GM19324 (cell line): ENCODE measurements around the gene DDIT3.
"Not testable (repeated sequence)": the region's sequence is repeated elsewhere in the genome, so short reads cannot be mapped to it uniquely, and the experiment has no call there.

ENCODE experiments used
- ATAC-seq: cut with Tn5 transposase; IDR thresholded peaks from one replicate; pipeline ENCODE4 v1.9.1; 2021; ENCODE audit warnings: mild to moderate bottlenecking, moderate library complexity; ENCODE audit not compliant: unreplicated experiment, low FRiP score

Gene DDIT3

GRCh38 chr12:57526477-57527126, 6.3 kb upstream of the DDIT3 start:
- no peak for ATAC-seq

DNA sequence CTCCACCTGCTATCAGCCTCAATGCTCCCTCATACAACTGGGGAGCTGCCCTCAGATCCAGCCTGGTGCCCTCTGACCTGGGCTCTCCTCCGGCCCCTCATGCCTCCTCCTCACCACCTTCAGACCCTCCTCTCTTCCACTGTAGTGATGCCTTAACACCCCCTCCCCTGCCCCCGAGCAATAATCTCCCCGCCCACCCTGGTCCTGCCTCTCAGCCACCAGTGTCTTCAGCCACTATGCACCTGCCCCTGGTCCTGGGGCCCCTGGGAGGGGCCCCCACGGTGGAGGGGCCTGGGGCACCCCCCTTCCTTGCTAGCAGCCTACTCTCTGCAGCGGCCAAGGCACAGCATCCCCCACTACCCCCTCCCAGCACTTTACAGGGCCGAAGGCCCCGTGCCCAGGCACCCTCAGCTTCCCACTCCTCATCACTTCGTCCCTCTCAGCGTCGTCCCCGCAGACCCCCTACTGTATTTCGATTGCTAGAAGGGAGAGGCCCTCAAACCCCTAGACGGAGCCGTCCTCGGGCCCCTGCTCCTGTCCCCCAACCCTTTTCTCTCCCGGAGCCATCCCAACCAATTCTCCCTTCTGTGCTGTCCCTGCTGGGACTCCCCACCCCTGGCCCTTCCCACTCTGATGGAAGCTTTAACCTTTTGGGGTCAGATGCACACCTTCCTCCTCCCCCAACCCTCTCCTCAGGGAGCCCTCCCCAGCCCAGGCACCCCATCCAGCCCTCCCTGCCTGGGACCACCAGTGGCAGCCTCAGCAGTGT, 5.5 kb upstream of the DDIT3 start:
- no peak for ATAC-seq

GRCh38 chr12:57524814-57525614, 4.7 kb upstream of the DDIT3 start:
- no peak for ATAC-seq

DNA sequence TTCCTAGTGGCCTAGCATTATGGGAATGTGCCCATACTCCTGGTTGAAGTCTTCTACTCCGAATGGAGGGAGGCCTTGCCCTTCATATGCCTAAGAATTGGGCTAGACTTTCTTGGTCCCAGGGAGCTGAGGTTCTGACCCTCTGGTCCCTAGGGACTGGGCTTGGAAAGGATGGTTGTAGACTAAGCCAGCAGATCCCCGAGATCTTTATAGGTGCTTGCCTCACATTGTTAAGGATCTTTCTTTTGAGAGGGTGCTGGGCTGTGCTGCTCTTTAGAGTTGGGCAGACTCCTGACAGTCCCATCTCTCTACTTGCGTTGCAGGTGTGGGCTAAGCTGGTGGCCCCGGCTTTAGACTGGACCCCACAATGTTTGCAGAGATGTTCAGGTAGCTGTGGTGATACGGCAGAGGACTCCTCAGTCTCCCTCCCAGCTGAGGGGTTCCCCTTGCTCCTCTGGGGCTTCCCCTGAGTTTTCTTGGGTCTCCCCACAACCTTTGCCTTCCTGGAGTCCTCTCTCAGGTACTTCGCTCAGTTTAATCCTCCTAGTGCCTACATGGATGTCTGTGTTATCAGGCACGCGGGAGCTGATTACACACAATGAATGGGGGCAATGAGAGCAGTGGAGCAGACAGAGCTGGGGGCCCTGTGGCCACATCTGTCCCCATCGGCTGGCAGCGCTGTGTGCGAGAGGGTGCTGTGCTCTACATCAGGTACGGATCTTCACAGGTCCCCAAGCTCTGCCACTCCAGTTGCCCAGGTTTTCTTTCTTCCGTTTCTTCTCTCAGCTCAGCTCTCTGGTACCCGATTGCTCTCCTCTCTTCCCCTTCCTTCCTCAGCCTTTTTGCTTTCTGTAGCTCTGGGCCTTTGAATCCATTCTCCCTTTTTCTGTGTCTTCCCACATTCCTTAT, 3.6 kb upstream of the DDIT3 start:
- no peak for ATAC-seq

- ATAC-seq = no peak
These were observed 2.8 kb upstream of the DDIT3 start for GRCh38 chr12:57522887-57523705.

GRCh38 chr12:57522011-57522886, 1.9 kb upstream of the DDIT3 start, which contains the start of gene MBD6:
TSS of gene MBD6 (plus strand) at chr12:57522824. CDS start at chr12:57524304, 1,480 bp downstream.
- ATAC-seq = peak; percentile 49

- ATAC-seq = no peak
These were observed 1.3 kb upstream of the DDIT3 start for GRCh38 chr12:57521525-57522010.

DNA sequence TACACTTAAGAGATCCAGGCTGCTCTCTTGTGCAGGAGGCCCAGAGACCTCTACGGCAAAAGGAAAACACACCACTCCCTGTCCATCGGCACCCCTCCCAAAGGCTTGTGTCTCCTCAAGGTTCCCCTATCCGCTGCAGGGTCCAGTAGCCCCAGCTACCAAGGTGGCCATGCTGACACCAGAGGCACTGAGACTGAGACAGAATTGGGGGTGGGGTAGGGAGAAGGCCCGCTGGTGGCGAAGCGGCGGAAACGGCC, 590 bp downstream of the DDIT3 start:
- no peak for ATAC-seq

- no peak for ATAC-seq
These were observed 1.2 kb downstream of the DDIT3 start for GRCh38 chr12:57518920-57519795.

GRCh38 chr12:57518176-57518919, 2.0 kb downstream of the DDIT3 start:
- ATAC-seq = no peak

GRCh38 chr12:57517718-57518117, 2.6 kb downstream of the DDIT3 start:
- ATAC-seq = not testable (repeated sequence)

GRCh38 chr12:57517187-57517586, 3.1 kb downstream of the DDIT3 start:
- ATAC-seq = no peak

- no peak for ATAC-seq
These were observed 3.6 kb downstream of the DDIT3 start for GRCh38 chr12:57516617-57517153.

GRCh38 chr12:57515934-57516541, 4.3 kb downstream of the DDIT3 start:
- no peak for ATAC-seq

GRCh38 chr12:57515408-57515933, 4.8 kb downstream of the DDIT3 start:
- no peak for ATAC-seq
